Parathyroid adenoma (tissue), 2 donors: ENCODE results near the gene ZNF644.

Experiments
- H2AFZ ChIP-seq: fragments of 300-600 bp; sonication (generic); one replicate; pipeline ENCODE4 v1.7.0; 2017; ENCODE audit warnings: antibody characterized with exemption, mild to moderate bottlenecking
- H3K27ac ChIP-seq: fragments of 300-600 bp; sonication (generic); one replicate; pipeline ENCODE4 v1.7.0; 2017
- H3K27me3 ChIP-seq: fragments of 300-600 bp; sonication (generic); one replicate; pipeline ENCODE4 v1.7.0; 2017; ENCODE audit warnings: low read length; ENCODE audit not compliant: control insufficient read depth, insufficient read depth
- H3K36me3 ChIP-seq: fragments of 300-600 bp; sonication (generic); one replicate; pipeline ENCODE4 v1.7.0; 2017; ENCODE audit warnings: low read length; ENCODE audit not compliant: control insufficient read depth, insufficient read depth
- H3K4me1 ChIP-seq: fragments of 300-600 bp; sonication (generic); one replicate; pipeline ENCODE4 v1.7.0; 2017; ENCODE audit warnings: control low read depth
- H3K4me2 ChIP-seq: fragments of 300-600 bp; sonication (generic); one replicate; pipeline ENCODE4 v1.7.0; 2017; ENCODE audit warnings: low read length
- H3K4me3 ChIP-seq: fragments of 300-600 bp; sonication (generic); one replicate; pipeline ENCODE4 v1.7.0; 2017; ENCODE audit warnings: low read depth, low read length
- H3K79me2 ChIP-seq: fragments of 300-600 bp; sonication (generic); one replicate; pipeline ENCODE4 v1.7.0; 2017; ENCODE audit warnings: control low read depth
- H3K9ac ChIP-seq: fragments of 300-600 bp; sonication (generic); one replicate; pipeline ENCODE4 v1.7.0; 2017; ENCODE audit warnings: mild to moderate bottlenecking
- H3K9me3 ChIP-seq: fragments of 300-600 bp; sonication (generic); one replicate; pipeline ENCODE4 v1.7.0; 2017; ENCODE audit warnings: low read length; ENCODE audit not compliant: control insufficient read depth
- CTCF ChIP-seq: fragments of 300-600 bp; sonication (generic); IDR thresholded peaks from one replicate; pipeline ENCODE4 v1.7.0; 2017; ENCODE audit warnings: antibody characterized with exemption, mild to moderate bottlenecking
- donor health status: primary hyperparathyroidism.

ZNF644 gene

GRCh38 chr1:90924982-90925381 lies 96.9 kb downstream of the ZNF644 start:
- H3K79me2 ChIP-seq, result no peaks in the 10 kb centered on the region
- no peaks in the 10 kb centered on the region for H3K27me3 ChIP-seq
- H3K9ac ChIP-seq, result no peak overlapping the region
- no peak overlapping the region for H3K4me2 ChIP-seq
- H2AFZ ChIP-seq, result no peak overlapping the region
- no peak overlapping the region for H3K27ac ChIP-seq
- no peak for TF ChIP-seq CTCF
- no peaks in the 10 kb centered on the region for H3K36me3 ChIP-seq
- no peak overlapping the region for H3K4me3 ChIP-seq
- H3K4me1 ChIP-seq, result peaks cover 8% of the 10 kb centered on the region
- H3K9me3 ChIP-seq, result no peaks in the 10 kb centered on the region

GRCh38 chr1:90922996-90923395 lies 98.8 kb downstream of the ZNF644 start:
- H2AFZ ChIP-seq, result no peak overlapping the region
- TF ChIP-seq CTCF, result no peak
- H3K9me3 ChIP-seq, result no peaks in the 10 kb centered on the region
- no peak overlapping the region for H3K4me3 ChIP-seq
- H3K4me1 ChIP-seq, result peaks cover 8% of the 10 kb centered on the region
- H3K4me2 ChIP-seq, result no peak overlapping the region
- H3K27ac ChIP-seq, result no peak overlapping the region
- H3K36me3 ChIP-seq, result no peaks in the 10 kb centered on the region
- no peaks in the 10 kb centered on the region for H3K27me3 ChIP-seq
- H3K9ac ChIP-seq, result no peak overlapping the region
- H3K79me2 ChIP-seq, result no peaks in the 10 kb centered on the region

- no peak for TF ChIP-seq CTCF
- no peaks in the 10 kb centered on the region for H3K79me2 ChIP-seq
- no peak overlapping the region for H3K9ac ChIP-seq
- H3K27ac ChIP-seq, result no peak overlapping the region
- H3K36me3 ChIP-seq, result no peaks in the 10 kb centered on the region
- no peaks in the 10 kb centered on the region for H3K9me3 ChIP-seq
- no peak overlapping the region for H3K4me3 ChIP-seq
- no peak overlapping the region for H2AFZ ChIP-seq
- H3K27me3 ChIP-seq, result no peaks in the 10 kb centered on the region
- H3K4me1 ChIP-seq, result peaks cover 8% of the 10 kb centered on the region
- peak overlapping the region; percentile 15 for H3K4me2 ChIP-seq
Observed at GRCh38 chr1:90922202-90922601, 99.6 kb downstream of the ZNF644 start.

- TF ChIP-seq CTCF, result no peak
- Histone ChIP-seq H3K4me1 (peaks cover 3% of the 10 kb centered on the region), H2AFZ (no peak overlapping the region), H3K9me3 (no peaks in the 10 kb centered on the region), H3K9ac (no peak overlapping the region), H3K27ac (no peak overlapping the region), H3K36me3 (no peaks in the 10 kb centered on the region), H3K27me3 (no peaks in the 10 kb centered on the region), H3K4me2 (no peak overlapping the region), H3K4me3 (no peak overlapping the region), H3K79me2 (no peaks in the 10 kb centered on the region)
Observed at GRCh38 chr1:90919900-90920299, 101.9 kb downstream of the ZNF644 start.

- H3K79me2 ChIP-seq, result no peaks in the 10 kb centered on the region
- H3K4me1 ChIP-seq, result peaks cover 3% of the 10 kb centered on the region
- H3K27ac ChIP-seq, result no peak overlapping the region
- H3K9ac ChIP-seq, result no peak overlapping the region
- H3K9me3 ChIP-seq, result no peaks in the 10 kb centered on the region
- no peaks in the 10 kb centered on the region for H3K36me3 ChIP-seq
- no peaks in the 10 kb centered on the region for H3K27me3 ChIP-seq
- no peak overlapping the region for H3K4me3 ChIP-seq
- H2AFZ ChIP-seq, result no peak overlapping the region
- no peak overlapping the region for H3K4me2 ChIP-seq
- no peak for TF ChIP-seq CTCF
Observed at GRCh38 chr1:90919190-90919719, 102.6 kb downstream of the ZNF644 start.
